Measurements from ENCODE around the gene AHCYL1. TPM values are rescaled to one million over a fixed set of nuclear protein-coding genes. Genes with fewer than 3 reads are reported as not detected.

The AHCYL1 gene
- polyA plus RNA-seq, 1 experiment: 95.5 TPM

GRCh38 chr1:110006516-110006915 lies 22.0 kb downstream of the AHCYL1 start:
- no peak for TF ChIP-seq CTCF (IDR thresholded peaks at IDR 0.05; ENCODE audit: insufficient read depth, low read depth, low read length)
- ChIA-PET POLR2A (no interaction called here), CTCF (interaction anchor here (0.8 to 4.7 kb wide), 8 partner anchors 10 to 232 kb away, joined by 3 to 30 read pairs (median 5); partner anchors contain the start of gene AHCYL1)
- no peak overlapping the region for H3K4me3 ChIP-seq (ENCODE audit: low read depth, low read length)
- peaks cover 3% of the 10 kb centered on the region for H3K36me3 ChIP-seq (ENCODE audit: control insufficient read depth, insufficient read depth, low read length)
- H3K27me3 ChIP-seq (ENCODE audit: control insufficient read depth, insufficient read depth, low read length): no peaks in the 10 kb centered on the region
- DNase-seq (ENCODE audit: low read depth): no peak

- no peak for TF ChIP-seq CTCF (IDR thresholded peaks at IDR 0.05; ENCODE audit: insufficient read depth, low read depth, low read length)
- no peak for DNase-seq (ENCODE audit: low read depth)
- H3K27me3 ChIP-seq (ENCODE audit: control insufficient read depth, insufficient read depth, low read length): no peaks in the 10 kb centered on the region
- ChIA-PET CTCF (interaction anchor here (1.1 to 4.7 kb wide), 9 partner anchors 9 to 234 kb away, joined by 3 to 30 read pairs (median 6); partner anchors contain the start of gene AHCYL1), POLR2A (no interaction called here)
- H3K36me3 ChIP-seq (ENCODE audit: control insufficient read depth, insufficient read depth, low read length): peaks cover 9% of the 10 kb centered on the region
- H3K4me3 ChIP-seq (ENCODE audit: low read depth, low read length): no peak overlapping the region
Observed at GRCh38 chr1:110007046-110007830, 22.7 kb downstream of the AHCYL1 start.

- CTCF ChIA-PET: interaction anchor here (1.2 to 4.2 kb wide), 3 partner anchors 8 to 233 kb away, joined by 5 to 61 read pairs (median 50); partner anchors contain the start of gene AHCYL1
- POLR2A ChIA-PET: no interaction called here
- no peak for DNase-seq (ENCODE audit: low read depth)
Observed at GRCh38 chr1:110008971-110009565, 24.5 kb downstream of the AHCYL1 start.

GRCh38 chr1:110011527-110012041 lies 27.0 kb downstream of the AHCYL1 start:
- ChIA-PET CTCF (interaction anchor here (0.6 to 4.2 kb wide), 18 partner anchors 9 to 479 kb away, joined by 3 to 61 read pairs (median 4); partner anchors contain the start of genes AHCYL1, GNAI3 and STRIP1), POLR2A (interaction anchor here (0.6 kb wide), 2 partner anchors 27 to 100 kb away, joined by 4 to 6 read pairs; partner anchors contain the start of gene AHCYL1)
- Histone ChIP-seq H3K4me3 (ENCODE audit: low read depth, low read length) (no peak overlapping the region), H3K36me3 (ENCODE audit: control insufficient read depth, insufficient read depth, low read length) (peaks cover 17% of the 10 kb centered on the region), H3K27me3 (ENCODE audit: control insufficient read depth, insufficient read depth, low read length) (no peaks in the 10 kb centered on the region)
- TF ChIP-seq CTCF (IDR thresholded peaks at IDR 0.05; ENCODE audit: insufficient read depth, low read depth, low read length): peak; percentile 69
- DNase-seq (ENCODE audit: low read depth): no peak

More at GRCh38 chr1:110008971-110009565, 24.5 kb downstream of the AHCYL1 start:
- H3K27me3 ChIP-seq (ENCODE audit: control insufficient read depth, insufficient read depth, low read length): no peaks in the 10 kb centered on the region
- no peak for TF ChIP-seq CTCF (IDR thresholded peaks at IDR 0.05; ENCODE audit: insufficient read depth, low read depth, low read length)
- H3K36me3 ChIP-seq (ENCODE audit: control insufficient read depth, insufficient read depth, low read length): peaks cover 9% of the 10 kb centered on the region
- H3K4me3 ChIP-seq (ENCODE audit: low read depth, low read length): no peak overlapping the region

All from BJ (cell line).